ENCODE results near the gene ATAD1. TPM values are rescaled to one million over a fixed set of nuclear protein-coding genes. Genes with fewer than 3 reads are reported as not detected.

ATAD1 gene
- total RNA-seq, 1 donor = 11.6 TPM

DNA sequence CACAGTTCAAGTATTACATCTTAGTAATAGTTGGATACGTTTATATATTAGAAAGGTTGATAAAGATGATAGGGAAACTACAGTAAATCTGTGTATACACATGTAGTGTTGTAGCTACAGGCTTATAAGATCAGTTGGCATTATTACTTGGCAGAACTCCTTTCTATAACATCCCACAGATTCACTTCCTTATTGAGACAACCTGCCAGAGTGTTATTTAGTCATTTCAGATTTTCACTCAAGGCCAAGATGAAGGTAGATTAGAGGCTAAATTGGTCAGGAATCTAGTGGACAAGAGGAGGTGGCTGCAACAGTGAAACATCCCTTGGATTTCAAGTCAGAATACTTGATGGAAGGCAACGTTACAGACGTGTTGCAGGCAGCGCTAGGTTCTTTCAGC, 95.3 kb downstream of the ATAD1 start:
- no peak for DNase-seq (ENCODE audit: low read depth in 2 of 3, low spot score in 2 of 3)

DNA sequence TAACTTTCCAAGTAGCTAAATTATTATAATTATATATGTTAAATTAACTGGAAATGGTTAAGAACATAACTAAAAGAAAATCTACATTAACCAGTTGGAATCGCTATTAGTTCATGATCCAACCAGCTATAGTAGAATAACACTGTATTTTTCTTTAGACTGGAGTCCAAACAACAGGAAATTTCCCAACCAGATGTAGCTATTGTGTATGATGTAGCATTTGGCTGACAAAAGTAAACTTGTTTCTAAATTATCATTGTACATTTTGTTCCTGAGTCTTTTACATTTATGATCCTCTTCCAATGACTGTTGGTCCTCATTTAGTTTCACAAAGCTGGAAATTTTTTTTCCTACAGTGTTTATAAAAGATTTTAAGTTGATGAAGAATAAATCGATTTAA, 96.2 kb downstream of the ATAD1 start:
- DNase-seq (ENCODE audit: low read depth in 2 of 3, low spot score in 2 of 3) = no peak

DNA sequence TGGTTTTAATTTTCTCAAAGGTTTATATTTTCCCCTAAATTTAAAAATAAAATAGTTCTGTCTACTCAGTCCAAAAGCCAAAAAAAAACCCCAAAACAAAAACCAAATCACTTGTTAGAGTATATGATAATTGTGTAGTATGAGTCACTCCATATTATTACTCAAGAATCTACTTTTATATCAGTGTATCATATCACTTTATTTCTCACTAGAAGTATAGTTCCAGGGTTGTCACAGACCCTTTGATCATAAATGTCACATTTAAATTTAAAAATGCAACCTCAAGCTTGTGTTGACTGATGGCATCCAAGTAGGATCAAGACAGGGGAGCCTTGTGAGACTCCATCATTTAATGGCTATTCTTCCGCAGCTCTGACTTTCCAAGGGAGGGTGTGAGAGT, 97.4 kb downstream of the ATAD1 start:
- DNase-seq (ENCODE audit: low read depth in 2 of 3, low spot score in 2 of 3) = no peak

DNA sequence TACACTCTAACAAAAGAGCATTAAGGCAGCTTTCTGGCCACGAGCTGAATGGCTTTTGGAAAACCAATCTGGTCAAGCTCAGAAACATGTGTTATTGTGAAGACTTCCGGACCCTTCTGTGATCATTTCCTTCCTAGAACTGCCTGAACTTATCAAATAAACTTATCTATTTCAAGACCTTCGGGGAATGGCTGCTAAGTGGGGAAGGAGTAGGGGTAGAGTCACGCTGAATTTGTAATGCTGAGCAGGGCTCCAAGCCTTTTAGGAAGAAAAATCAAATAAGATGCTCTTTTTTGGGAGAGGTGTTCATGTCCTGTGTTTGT, 101.7 kb downstream of the ATAD1 start:
- DNase-seq (ENCODE audit: low read depth in 2 of 3, low spot score in 2 of 3) = no peak

DNA sequence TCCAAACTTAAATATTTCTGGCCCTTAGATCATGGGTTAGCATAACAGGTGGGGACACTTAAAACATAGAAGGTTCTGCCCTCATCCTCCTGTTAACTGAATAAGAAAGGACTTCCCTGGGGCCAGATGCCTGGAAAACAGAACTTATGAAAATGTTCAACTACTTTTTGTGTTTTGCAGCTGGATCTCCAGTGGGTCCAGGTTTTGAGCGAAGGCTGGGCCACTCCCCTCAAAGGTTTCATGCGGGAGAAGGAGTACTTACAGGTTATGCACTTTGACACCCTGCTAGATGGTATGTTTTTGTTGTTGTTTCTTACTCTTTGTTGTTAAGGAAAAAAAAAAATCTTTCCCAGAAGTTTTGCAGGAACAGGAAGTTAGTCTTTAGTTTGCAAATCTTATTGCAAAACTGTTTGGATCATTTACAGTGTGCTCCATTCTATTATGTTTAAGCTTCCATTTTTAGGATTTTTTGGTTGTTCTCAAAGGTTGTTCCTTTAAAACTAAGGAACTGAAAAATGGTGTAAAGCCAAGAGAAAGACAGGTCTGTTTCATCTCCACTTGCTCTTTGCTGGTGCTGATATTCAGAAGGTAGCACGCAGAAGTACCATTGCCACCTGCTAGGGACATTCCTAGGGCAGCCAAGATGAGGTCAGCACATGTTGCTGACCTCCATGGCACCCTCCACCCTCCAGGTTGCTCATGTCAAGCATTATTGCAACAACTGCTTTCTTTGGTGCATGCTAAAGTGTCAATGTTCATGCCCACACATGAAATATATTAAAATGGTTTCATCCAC, 102.3 kb downstream of the ATAD1 start:
- DNase-seq (ENCODE audit: low read depth in 2 of 3, low spot score in 2 of 3) = no peak

DNA sequence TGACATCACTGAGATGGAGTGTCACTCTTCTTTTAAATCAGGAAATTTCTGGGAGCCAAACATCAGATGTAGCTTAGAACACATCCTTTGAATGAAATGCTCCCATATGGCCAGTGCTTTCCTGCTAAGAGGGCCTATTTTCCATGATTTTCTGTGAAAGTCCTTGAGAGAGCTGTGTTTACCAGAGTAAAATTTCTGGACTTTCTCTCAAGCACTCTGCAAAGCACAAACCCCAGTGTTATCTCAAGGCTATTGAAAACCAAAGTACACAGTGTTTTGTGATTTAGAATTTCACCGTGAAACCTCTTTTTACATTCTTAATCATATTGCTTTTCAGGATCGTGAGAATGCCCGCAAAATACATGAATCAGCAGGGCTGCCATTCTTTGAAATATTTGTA, 104.3 kb downstream of the ATAD1 start:
- no peak for DNase-seq (ENCODE audit: low read depth in 2 of 3, low spot score in 2 of 3)

DNA sequence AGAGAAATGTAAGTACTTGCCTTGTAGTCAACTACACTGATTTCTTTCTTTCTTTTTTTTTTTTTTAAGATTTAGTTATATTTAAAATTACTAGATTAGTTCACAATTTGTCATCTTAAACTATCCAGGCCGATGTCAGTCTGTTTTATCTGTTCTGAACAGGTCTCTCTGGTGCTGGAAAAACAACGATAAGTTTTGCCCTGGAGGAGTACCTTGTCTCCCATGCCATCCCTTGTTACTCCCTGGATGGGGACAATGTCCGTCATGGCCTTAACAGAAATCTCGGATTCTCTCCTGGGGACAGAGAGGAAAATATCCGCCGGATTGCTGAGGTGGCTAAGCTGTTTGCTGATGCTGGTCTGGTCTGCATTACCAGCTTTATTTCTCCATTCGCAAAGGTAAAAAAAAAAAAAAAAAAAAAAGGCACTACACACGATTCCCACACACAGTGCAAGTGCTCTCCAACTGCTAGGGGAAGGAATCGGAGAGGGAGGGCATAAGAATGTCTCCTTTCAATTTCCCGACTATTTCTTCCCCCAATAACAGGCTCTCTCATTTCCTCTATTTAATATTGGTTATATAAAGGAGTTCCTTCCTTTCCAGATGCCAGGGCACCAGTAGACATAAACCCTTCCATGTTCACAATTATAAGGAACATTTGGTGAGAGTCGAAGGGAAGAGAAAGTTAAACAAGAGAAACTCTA, 105.0 kb downstream of the ATAD1 start:
- DNase-seq (ENCODE audit: low read depth in 2 of 3, low spot score in 2 of 3) = no peak

DNA sequence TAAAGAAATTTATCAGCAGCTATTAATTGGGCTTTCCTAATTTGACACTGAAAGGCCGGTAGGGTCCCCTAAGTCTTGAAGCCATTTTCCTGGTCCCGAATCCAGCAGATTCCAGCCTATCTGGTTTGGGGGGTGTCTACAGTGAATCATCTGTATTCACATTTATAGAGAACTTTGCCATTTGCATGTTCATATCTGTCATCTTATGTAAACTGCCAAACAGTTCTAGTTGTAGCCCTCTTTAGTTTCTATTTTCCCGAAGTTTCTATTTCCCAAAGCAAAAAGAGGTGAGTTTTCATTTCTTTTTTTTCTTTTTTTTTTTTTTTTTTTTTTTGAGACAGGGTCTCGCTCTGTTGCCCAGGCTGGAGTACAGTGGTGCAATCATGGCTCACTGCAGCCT, 110.8 kb downstream of the ATAD1 start:
- no peak for DNase-seq (ENCODE audit: low read depth in 2 of 3, low spot score in 2 of 3)

DNA sequence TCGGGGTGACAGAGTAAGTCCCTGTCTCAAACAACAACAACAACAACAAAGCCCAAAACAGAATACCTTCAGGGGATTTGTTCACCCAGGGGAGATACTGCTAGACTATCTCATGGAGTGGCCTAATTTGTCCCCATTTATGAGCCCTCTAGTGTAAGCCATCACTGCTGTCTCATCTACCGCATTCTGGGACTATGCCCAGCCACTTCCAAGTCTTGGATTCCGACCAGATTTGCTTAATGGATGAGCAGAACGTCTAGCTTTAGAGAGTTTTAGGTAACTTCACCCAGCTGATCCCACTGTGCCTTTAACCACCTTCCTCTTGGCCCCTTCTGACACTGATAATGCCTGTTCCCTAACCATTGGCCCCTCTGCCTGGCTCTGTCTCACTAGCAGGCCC, 111.3 kb downstream of the ATAD1 start:
- DNase-seq (ENCODE audit: low read depth in 2 of 3, low spot score in 2 of 3) = no peak

DNA sequence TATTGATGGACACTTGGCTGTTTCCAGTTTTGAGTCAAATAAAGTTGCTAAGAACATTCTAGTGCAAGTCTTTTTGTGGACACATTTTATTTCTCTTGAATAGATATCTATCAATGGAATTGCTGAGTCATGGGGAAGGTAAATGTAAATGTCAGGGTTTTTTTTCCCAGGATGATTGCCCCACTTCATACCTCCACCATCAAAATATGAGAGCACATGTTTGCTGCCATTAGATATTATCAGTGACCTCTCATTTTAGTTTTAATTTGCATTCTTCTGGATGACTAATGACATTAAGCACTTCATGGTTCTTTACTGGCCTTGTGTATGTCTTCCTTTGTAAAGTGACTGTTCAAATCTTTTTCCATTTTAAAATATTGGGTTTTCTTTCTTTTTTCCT, 112.7 kb downstream of the ATAD1 start:
- DNase-seq (ENCODE audit: low read depth in 2 of 3, low spot score in 2 of 3) = no peak

DNA sequence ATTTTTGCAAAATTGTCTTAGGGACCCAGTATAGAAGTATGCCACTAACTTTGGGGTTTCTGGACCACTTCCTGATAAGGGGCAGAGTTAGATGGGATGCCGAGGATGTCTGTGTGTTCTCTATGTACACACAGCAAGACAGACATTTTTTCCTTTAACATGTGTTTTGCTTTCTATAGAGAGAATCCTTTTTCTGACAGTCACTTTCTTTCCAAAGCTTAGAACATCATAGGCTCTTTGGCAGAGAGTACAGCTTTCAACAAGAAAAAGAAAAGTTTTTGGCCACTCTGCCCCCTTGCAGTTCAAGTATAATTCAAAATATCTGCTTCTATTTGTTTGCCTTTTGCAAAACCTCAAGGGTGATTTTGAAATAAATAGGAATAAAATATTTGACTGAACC, 114.3 kb downstream of the ATAD1 start:
- DNase-seq (ENCODE audit: low read depth in 2 of 3, low spot score in 2 of 3) = no peak

DNA sequence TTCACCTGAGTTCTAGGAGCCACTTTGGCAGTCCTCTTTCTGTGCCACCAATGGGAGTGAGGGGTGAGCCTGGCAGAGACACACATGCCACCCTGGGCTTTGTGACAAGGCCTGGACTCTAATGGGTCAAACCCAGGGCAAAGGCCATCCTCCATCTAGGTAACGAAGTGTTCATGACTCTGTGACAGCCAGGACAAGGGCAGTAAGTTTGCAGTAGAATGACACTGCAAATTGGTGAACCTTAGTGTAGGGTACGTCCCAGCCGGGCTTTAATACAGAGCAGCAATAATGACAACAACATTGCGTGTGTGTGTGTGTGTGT, 115.1 kb downstream of the ATAD1 start:
- no peak for DNase-seq (ENCODE audit: low read depth in 2 of 3, low spot score in 2 of 3)

DNA sequence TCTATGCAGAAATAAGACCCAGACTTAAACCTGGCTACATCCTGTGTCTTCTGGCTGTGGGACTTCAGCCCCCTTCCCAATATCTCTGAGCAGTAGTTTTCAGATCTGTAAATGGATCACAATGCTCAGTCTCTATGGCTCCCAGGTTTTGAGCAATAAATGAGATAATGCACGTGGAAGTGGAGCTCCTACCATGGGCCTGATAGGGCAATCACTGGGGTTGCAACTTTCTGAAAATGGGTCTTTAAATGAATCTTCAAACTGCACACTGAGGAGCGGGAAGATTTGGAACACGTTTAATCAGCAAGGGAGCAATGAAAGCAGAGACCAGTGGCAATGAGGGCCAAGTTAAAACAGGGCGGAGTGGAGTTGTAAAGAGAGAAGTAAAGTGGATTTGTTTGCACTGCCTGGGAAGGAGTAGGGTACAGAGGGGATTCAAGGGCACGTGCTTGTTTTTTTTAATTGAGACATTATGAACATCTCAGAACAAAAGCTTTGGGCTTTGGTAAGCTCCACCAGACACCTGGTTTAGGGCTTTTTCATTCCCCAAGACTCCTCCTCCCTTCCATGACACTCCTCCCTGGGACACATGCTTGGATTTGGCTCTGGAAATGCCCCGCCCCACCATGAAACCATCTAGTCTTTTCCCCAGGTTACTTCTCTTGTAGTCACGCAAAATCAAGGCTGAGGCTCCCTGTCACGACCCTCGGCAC, 115.6 kb downstream of the ATAD1 start:
- DNase-seq (ENCODE audit: low read depth in 2 of 3, low spot score in 2 of 3) = no peak

Small RNAs within 50 kb of the gene (small RNA-seq; reads per million reads assigned to genes)
- not detected for gene RN7SL78P

Other genes starting within 250 kb of the ATAD1 start
- gene PAPSS2, start 158.3 kb downstream of the ATAD1 start, total RNA-seq = 0.54 TPM
- 2.2 TPM for gene KLLN, start 45.3 kb upstream of the ATAD1 start, total RNA-seq
- 87.3 TPM for gene PTEN, start 45.4 kb upstream of the ATAD1 start, total RNA-seq